C4-2B (cell line): ENCODE results near the gene DOCK10.

Experiments used
- H3K27ac ChIP-seq: fragments of 450-650 bp; 2 replicates; pipeline ENCODE4 v1.5.1; 2017
- CTCF ChIP-seq: fragments of 450-650 bp; conservative IDR thresholded peaks from 2 replicates; pipeline ENCODE4 v1.5.1; 2017; ENCODE audit warnings: mild to moderate bottlenecking
- ZFX ChIP-seq: fragments of 450-650 bp; IDR thresholded peaks from 2 replicates; pipeline ENCODE4 v1.6.1; 2017

The DOCK10 gene

GRCh38 chr2:225011585-225011984 is 30.7 kb downstream of the DOCK10 start:
- H3K27ac ChIP-seq, result no peak overlapping the region
- TF ChIP-seq CTCF, result no peak
- no peak for TF ChIP-seq ZFX

GRCh38 chr2:225010804-225011203 is 31.5 kb downstream of the DOCK10 start:
- H3K27ac ChIP-seq, result no peak overlapping the region
- no peak for TF ChIP-seq CTCF
- no peak for TF ChIP-seq ZFX

GRCh38 chr2:225009768-225010167 is 32.5 kb downstream of the DOCK10 start:
- no peak overlapping the region for H3K27ac ChIP-seq
- TF ChIP-seq ZFX (no peak), CTCF (no peak)

- TF ChIP-seq ZFX (no peak), CTCF (peak; percentile 70)
- no peak overlapping the region for H3K27ac ChIP-seq
These were observed 33.3 kb downstream of the DOCK10 start for GRCh38 chr2:225008935-225009334.

- no peak for TF ChIP-seq ZFX
- no peak for TF ChIP-seq CTCF
- no peak overlapping the region for H3K27ac ChIP-seq
These were observed 34.0 kb downstream of the DOCK10 start for GRCh38 chr2:225008179-225008856.

GRCh38 chr2:225006730-225007129 is 35.5 kb downstream of the DOCK10 start:
- no peak overlapping the region for H3K27ac ChIP-seq
- TF ChIP-seq CTCF (no peak), ZFX (no peak)

- H3K27ac ChIP-seq, result no peak overlapping the region
- no peak for TF ChIP-seq CTCF
- no peak for TF ChIP-seq ZFX
These were observed 37.7 kb downstream of the DOCK10 start for GRCh38 chr2:225004597-225004996.
